Esophagus muscularis mucosa (tissue), 4 donors: Measurements from ENCODE around the gene BCL7A.

Experiments
- CTCF ChIP-seq, 3 experiments: fragments of 200-600 bp in 2 of 3; fragments of 450-650 bp in 1 of 3; sonication (generic) in 2 of 3; IDR thresholded peaks; one replicate each; pipeline ENCODE4 v1.5.1; 2017 to 2019; ENCODE audit warnings: antibody characterized with exemption in 3 of 3, mild to moderate bottlenecking in 2 of 3, moderate library complexity in 1 of 3
- EP300 ChIP-seq: sonication (generic); formaldehyde crosslinking; IDR thresholded peaks from one replicate; pipeline ENCODE4 v1.6.1; 2017; ENCODE audit warnings: antibody characterized with exemption
- POLR2A ChIP-seq: fragments of 450-650 bp; IDR thresholded peaks from one replicate; pipeline ENCODE4 v1.6.1; 2017; ENCODE audit warnings: antibody characterized with exemption, moderate library complexity, mild to moderate bottlenecking, low read depth
- POLR2AphosphoS5 ChIP-seq, 2 donors: sonication (generic); formaldehyde crosslinking; IDR thresholded peaks; one replicate each; pipeline ENCODE4 v1.6.1; 2017; ENCODE audit warnings: antibody characterized with exemption in 2 of 2

GRCh38 chr12:122097584-122097926 lies 75.9 kb downstream of the BCL7A start:
- no peak for TF ChIP-seq CTCF (IDR thresholded peaks at IDR 0.05)
- TF ChIP-seq POLR2AphosphoS5 (IDR thresholded peaks at IDR 0.05), result no peak
- TF ChIP-seq POLR2A, result no peak
- no peak for TF ChIP-seq EP300
